Right lung (tissue), 5 donors: ENCODE results near the gene C1QTNF6. TPM values are rescaled to one million over a fixed set of nuclear protein-coding genes. Genes with fewer than 3 reads are reported as not detected.

Source experiments
- DNase-seq, 2 donors: peaks; one replicate each; pipeline ENCODE4 v3.0.0-alpha.2; 2013
- polyA plus RNA-seq, 5 donors: library from polyadenylated mRNA; unstranded; fragments of 120-200 nt; gene quantifications; one replicate each; pipeline versions ENCODE4 v1.2.1 to v1.2.3, GENCODE V29; 2013; ENCODE audit warnings: inconsistent platforms in 1 of 5, low replicate concordance in 1 of 5; ENCODE audit not compliant: insufficient read length in 5 of 5, insufficient read depth in 1 of 5

The C1QTNF6 gene
- polyA plus RNA-seq, 5 donors, result 24.5 to 25.0 (median 24.9) TPM

DNA sequence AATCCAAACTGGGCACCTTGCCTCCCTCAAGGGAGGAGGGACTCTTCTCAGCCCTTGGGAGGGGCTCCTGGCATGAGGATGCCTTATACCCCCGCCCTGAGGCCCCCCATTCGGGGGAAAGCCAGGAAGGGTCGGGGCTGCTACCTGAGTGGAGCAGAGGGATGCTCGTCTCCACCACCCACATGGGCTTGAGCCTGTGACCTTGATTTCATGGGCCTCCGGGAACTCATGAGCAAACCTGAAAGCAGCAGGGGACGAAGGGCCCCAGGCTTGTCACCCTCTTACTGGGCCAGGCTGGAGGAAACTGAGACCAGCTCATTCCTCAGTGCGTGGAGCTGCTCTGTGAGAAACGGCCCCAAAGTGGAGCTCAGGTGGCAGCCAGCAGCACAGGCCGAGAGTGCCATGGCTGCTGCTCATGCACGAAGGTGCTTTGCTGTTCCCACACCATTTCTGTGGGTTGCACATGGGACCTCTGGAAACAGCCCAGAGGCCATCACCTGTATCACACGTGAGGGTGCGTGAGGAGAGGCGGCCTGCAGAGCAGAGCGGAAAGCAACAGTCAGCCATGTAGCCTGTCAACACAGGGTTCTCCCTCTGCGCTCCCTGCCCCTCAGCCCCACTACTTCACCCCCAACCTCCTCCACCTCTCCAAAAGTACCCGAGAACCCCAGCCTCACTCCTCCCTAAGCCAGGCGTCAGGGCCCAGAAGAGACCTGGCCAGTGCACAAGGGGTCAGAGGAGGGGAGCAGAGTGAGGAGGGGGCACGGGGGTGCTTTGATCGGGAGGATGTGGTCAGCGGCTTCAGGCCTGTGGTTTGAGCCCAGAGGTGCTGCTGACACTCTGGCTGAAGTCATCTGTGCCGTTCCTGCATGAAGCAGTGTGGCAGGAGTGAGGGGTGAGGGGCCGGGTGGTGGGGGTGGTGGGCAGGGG, 24.2 kb downstream of the C1QTNF6 start:
- DNase-seq, result no peak

DNA sequence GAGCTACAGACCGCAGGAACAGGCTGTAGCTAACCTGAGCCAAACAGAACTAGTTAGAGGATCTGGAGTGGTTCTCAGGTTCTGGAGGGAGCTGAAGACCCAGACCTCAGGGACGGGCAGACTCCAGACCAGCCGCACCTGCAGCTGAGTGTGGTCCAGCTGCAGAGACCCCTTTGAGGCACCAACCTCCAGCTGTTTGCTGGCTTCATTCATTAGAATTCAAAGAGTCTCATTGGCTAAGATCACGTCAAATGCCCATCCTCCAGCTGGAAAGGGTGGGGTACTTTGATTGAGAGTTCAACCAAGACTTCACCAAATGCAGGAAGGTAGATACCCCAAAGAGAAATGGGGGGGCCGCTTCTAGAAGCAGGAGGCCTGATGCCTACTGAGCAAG, 25.0 kb downstream of the C1QTNF6 start:
- DNase-seq, result no peak

DNA sequence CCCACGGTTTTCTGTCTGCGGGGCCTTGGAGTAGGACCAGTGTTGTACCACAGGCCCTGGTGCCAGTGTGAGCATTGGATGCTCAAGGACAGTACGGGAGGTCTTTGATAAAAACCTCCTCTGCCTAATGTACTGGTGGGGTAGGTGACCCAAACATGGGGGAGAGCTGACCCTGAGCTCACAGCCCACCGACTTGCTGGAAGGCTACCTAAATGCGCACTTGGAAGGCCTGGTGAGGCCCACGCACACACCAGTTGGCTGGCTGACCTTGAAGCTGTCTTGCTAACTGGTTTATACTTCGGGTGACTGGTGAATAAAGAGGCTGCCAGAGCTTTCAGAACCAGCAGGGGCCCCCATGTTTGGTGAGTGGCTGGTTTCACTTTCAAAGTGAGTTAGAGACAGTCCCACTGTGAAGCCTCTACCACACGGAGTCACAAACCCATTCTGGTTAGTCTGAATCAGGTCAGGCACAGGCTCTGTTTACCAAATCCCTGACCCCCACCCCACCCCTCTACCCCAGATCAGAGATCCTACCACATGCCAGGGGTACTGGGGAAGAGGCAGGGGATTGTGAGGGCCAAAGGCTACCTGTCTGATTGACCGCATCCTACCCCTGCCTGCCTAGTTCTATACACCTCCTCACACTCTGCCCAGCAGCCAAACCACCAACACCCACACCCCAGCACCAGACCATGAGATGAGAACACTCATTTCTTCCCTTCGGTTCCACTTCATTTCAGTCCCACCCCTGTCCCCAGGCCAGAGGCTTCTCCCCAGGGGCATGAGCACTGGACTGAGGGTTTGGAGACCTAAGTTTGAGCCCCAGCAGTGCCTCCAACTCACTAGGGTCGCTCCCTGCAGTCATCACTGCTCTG, 25.6 kb downstream of the C1QTNF6 start:
- DNase-seq, result no peak

GRCh38 chr22:37161443-37161842, 26.6 kb downstream of the C1QTNF6 start:
- no peak for DNase-seq

GRCh38 chr22:37160027-37160426, 28.0 kb downstream of the C1QTNF6 start:
- DNase-seq, result no peak

GRCh38 chr22:37158963-37159290, 29.1 kb downstream of the C1QTNF6 start:
- no peak for DNase-seq

DNA sequence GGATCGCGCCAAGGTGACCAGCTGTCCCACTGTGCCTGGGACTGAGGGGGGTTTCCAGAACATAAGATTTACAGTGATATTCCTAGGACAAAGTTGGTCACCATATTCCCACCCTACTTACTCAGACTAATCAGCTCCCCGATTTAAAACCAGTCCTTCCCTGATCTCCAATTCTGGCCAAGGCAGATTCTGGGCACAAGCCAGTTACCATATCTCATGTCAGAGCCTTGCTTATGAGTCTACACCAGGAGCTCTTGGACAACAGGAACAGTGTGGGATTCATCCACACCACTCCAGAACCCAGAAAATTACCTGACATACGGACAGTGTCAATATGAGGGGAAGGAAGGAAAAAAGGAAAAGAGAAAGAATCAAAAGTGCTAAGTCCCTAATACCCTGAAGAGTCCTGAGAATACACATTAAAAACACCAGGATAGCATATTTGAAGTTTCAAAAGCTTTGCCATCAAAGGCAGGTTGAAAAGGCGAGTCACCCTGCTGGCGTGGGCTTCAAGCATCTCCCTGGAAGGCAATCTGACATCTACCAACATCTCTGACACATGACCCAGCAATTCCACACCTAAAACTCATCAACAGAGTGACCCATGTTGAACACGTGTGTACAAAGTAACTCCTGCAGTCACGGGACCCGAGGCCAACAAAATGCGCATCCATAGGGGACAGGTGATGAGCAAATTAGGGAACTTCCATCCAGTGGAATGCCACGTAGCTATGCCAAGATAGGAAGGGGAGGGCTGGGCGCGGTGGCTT, 30.3 kb downstream of the C1QTNF6 start:
- no peak for DNase-seq

GRCh38 chr22:37156686-37157435, 31.2 kb downstream of the C1QTNF6 start:
- no peak for DNase-seq

DNA sequence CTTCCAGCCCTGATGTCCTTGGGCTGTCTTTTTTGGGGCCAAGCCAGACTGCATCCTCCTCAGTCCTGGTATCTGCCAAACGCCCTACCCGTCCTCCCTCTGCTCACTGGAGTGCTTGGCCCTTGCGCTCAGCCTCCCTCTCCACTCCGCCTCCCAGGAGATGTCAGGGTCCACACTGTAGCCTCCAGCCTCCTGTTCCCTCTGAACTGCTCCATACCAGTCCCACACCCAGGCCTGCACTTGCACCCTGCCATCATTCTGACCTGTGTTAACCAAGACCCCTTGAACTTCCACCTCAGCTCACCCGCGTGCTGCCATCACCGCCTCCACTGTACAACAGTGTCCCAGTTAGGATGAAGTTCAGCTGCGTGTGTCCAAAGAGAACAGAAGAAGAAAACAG, 32.1 kb downstream of the C1QTNF6 start:
- DNase-seq, result no peak

- no peak for DNase-seq
These were observed 32.9 kb downstream of the C1QTNF6 start for GRCh38 chr22:37154925-37155712.

DNA sequence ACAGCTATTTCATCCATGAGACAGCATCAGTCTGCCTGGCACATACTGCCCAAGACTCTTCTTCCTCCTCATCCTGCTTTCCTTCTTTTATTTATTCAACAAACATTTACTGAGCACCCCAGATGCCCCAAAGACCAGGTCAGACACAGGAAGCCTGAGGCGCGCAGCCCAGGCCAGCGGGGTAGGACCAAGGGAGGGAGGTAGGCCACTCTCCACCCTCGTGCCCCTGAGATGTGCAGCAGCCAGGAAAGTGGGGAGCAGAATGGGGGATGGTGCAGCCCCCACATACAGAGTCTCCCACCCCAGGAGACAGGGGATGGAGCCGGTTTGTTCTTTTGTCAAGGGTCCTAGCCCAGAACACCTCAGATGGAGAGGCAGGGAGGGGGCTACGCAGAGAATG, 34.1 kb downstream of the C1QTNF6 start:
- no peak for DNase-seq

DNA sequence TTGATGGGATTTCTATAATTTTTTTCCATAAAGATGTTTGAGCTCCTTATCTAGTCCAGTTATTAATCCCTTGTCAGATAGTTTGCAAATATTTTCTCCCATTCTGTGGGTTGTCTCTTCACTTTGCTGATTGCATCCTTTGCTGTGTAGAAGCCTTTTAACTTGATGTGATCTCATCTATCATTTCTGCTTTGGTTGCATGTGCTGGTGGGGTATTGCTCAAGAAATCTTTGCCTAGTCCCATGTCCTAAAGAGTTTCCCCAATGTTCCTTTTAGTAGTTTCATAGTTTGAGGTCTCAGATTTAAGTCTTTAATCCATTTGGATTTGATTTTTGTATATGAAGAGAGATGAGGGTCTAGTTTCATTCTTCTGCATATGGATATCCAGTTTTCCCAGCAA, 36.6 kb downstream of the C1QTNF6 start:
- DNase-seq, result no peak

- no peak for DNase-seq
These were observed 37.3 kb downstream of the C1QTNF6 start for GRCh38 chr22:37150701-37151100.

DNA sequence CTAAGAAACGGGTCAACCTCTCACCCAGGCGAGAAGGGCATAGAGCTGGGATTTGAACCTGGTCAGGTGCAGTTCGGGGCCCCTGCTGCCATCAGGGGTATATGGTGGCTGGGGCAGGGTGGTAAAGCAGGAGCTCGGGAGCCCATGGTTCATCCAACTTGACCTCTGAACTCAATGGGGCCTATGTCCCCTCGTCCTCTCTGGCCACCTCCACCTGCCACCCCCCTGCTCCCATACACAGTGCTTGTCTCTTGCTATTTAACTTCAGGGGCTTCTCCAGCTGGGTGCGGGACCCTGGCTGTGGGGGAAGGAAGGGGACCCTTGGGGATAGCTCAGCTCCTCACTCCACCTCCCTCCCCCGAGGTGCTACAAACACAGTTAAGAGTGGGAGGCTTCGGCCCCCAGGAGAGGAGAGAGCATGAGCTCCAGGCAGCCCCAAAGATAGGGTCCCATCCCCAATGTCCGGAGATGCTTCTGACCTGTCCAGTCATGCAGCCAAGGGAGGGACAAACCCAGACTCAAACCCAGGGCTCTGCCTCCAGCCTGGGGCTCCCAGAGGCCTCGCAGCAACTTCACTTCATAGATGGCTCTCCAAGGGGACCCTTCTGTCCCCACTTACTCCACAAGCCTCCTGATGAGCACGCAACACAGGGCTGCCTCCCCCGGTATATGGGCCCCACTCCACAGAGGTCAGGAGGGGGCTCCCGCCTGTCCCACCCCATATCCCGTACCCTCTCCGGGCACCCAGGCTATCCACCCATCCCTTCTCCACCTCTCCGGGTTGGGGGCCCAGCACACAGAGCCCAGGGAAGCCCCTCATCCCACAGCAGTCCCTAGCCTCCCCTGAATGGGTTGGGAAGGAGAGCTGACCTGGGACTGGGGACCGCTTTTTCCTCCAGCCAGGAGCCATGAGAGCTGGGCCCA, 39.0 kb downstream of the C1QTNF6 start:
- DNase-seq, result no peak

DNA sequence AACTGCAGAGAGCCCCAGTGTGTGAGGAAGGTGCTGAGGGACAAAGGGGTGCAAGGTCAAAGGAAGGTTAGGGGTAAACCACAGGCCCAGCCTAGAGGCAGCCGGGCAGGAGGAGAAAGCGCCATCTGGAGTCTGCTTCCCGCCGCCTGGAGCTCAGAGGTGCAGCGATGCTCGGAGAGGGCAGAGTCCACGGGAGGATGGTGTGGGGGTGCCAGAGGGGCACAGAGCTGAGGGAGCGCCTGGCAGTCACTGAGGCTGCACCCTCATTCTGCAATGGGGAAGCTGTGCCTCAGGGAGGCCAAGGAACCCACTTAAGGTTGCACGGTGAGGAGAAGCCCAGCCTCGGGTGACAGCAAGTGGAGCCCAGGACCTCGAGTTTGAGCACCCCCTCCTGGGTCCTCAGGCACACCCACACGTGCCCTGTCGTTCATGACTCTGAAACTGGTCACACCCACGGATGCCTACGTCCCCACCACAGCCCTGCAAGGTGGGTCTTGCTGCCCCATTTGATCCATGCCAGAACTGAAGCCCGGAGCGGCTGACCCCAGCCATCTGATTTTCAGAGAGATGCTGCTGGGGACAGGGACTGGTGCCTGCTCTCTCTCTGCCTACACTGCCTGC, 39.9 kb downstream of the C1QTNF6 start:
- DNase-seq, result no peak

DNA sequence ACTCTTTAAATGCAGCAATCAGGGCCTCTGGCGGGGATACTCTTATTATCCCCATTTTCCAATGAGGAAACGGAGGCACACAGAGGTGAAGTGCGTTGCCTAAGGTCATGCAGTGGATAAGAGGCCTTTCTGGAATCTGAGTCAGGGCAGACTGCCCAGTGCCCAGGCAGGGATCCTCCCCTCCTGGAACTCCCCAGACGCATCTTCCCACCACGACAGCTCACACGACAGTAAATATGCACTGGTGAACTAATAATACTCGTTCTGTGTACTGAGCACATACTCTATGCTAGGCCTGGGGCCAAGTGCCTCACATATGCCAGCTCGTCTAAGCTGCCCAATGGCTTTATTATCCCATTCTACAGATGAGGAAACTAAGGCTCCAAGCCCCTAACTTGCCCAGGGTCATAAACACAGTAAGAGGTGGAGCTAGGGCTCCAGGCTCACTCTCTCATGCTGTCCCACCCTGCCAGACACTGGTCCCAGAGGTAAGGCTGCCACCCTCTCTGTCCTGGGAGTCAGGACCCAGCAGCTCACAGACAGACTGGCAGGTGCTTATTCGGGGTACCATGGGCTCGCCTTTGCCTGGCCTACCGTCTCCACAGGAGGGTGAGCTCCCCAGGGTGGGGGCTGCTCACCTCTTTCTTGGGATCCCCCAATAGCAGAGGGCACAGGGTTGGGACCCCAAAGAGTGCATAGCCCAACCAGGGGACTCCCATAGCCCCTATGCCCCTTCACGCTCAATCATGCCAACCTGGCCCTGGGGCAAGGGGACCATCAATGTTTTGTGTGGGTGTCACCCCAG, 40.7 kb downstream of the C1QTNF6 start:
- no peak for DNase-seq

GRCh38 chr22:37146507-37147180, 41.4 kb downstream of the C1QTNF6 start:
- DNase-seq, result no peak

GRCh38 chr22:37146051-37146385, 42.0 kb downstream of the C1QTNF6 start:
- DNase-seq, result no peak
